A549 (cell line): ENCODE measurements around the gene CISTR. TPM values are rescaled to one million over a fixed set of nuclear protein-coding genes. Genes with fewer than 3 reads are reported as not detected.

Experiments
- ATAC-seq, 2 experiments: fragments of 200-7000 bp in 1 of 2; fragments of >200 bp in 1 of 2; cut with Nextera tagmentation in 1 of 2; cut with Tn5 transposase in 1 of 2; 3 replicates each; pipeline versions ENCODE4 v1.8.0 to v1.9.1; 2018 to 2020; ENCODE audit warnings: mild to moderate bottlenecking in 1 of 2, moderate library complexity in 1 of 2
- CTCF ChIA-PET: fragments of 300-600 bp; sonication (Branson Sonifier 250); formaldehyde crosslinking; extraction: SDS; loops from one replicate; lab custom pipeline; 2021; ENCODE audit warnings: antibody characterized with exemption, inconsistent platforms; lab: Yijun Ruan, JAX
- POLR2A ChIA-PET: fragments of 350-600 bp; formaldehyde crosslinking; extraction: SDS; loops from one replicate; lab custom pipeline; 2021; ENCODE audit warnings: antibody characterized with exemption, inconsistent platforms; lab: Yijun Ruan, JAX
- DNase-seq, 2 experiments: peaks; one replicate each; pipeline versions ENCODE4 v3.0.0 to v3.0.0-alpha.2; 2011 to 2016; ENCODE audit warnings: low read depth in 1 of 2, low spot score in 1 of 2
- FAIRE-seq: peaks from 2 replicates; lab custom pipeline; 2011; peaks lifted over from hg19 to GRCh38; lab: Jason Lieb, UNC
- H3K27ac ChIP-seq, 2 experiments: fragments of >200 bp; sonication (Bioruptor Twin); formaldehyde crosslinking; 3 replicates each; pipeline ENCODE4 v1.5.1; 2016 to 2017
- H3K4me1 ChIP-seq: fragments of >200 bp; sonication (Bioruptor Twin); formaldehyde crosslinking; 3 replicates; pipeline ENCODE4 v1.6.1; 2016
- H3K4me2 ChIP-seq: fragments of >200 bp; sonication (Bioruptor Twin); formaldehyde crosslinking; 3 replicates; pipeline ENCODE4 v1.6.1; 2016
- H3K4me3 ChIP-seq: fragments of >200 bp; sonication (Bioruptor Twin); formaldehyde crosslinking; 3 replicates; pipeline ENCODE4 v1.5.1; 2016
- H3K9me3 ChIP-seq: fragments of >200 bp; sonication (Bioruptor Twin); formaldehyde crosslinking; 3 replicates; pipeline ENCODE4 v1.6.1; 2016
- BHLHE40 ChIP-seq: IDR thresholded peaks from 2 replicates; pipeline ENCODE4 v1.6.1; 2012; ENCODE audit warnings: low read depth, low read length, inconsistent platforms
- CEBPB ChIP-seq, 2 experiments: fragments of >200 bp in 1 of 2; sonication (Bioruptor Twin) in 1 of 2; formaldehyde crosslinking in 1 of 2; IDR thresholded peaks; 2 replicates each; pipeline ENCODE4 v1.6.1; 2012 to 2016
- CTCF ChIP-seq: fragments of >200 bp; sonication (Bioruptor Twin); formaldehyde crosslinking; IDR thresholded peaks from 3 replicates; pipeline ENCODE4 v1.5.1; 2016
- ELK1 ChIP-seq: fragments of 150-350 bp; IDR thresholded peaks from 2 replicates; pipeline ENCODE4 v1.6.1; 2014; ENCODE audit warnings: low read depth, mild to moderate bottlenecking, low read length
- HDAC2 ChIP-seq: fragments of 200-600 bp; sonication (generic); IDR thresholded peaks from 2 replicates; pipeline ENCODE4 v1.6.1; 2016
- HES2 ChIP-seq: fragments of >200 bp; sonication (Bioruptor Twin); formaldehyde crosslinking; IDR thresholded peaks from 2 replicates; pipeline ENCODE4 v1.6.1; 2016
- HOXA7 ChIP-seq: fragments of 250-450 bp; sonication (Bioruptor Pico); IDR thresholded peaks from 2 replicates; pipeline ENCODE4 v1.5.0; 2020; ENCODE audit warnings: mild to moderate bottlenecking, moderate library complexity
- JUNB ChIP-seq: fragments of >200 bp; sonication (Bioruptor Twin); formaldehyde crosslinking; IDR thresholded peaks from 2 replicates; pipeline ENCODE4 v1.6.1; 2016
- MYC ChIP-seq: IDR thresholded peaks from 2 replicates; pipeline ENCODE4 v1.6.1; 2012; ENCODE audit warnings: mild to moderate bottlenecking, inconsistent platforms, low read length, improper control_type of control experiment, borderline replicate concordance
- NFE2L2 ChIP-seq: fragments of 150-350 bp; conservative IDR thresholded peaks from 2 replicates; pipeline ENCODE4 v1.6.1; 2014; ENCODE audit warnings: low read length
- POLR2A ChIP-seq: IDR thresholded peaks from 2 replicates; pipeline ENCODE4 v1.6.1; 2012; ENCODE audit warnings: mild to moderate bottlenecking, low read length
- REST ChIP-seq: fragments of 200-600 bp; sonication (generic); IDR thresholded peaks from 2 replicates; pipeline ENCODE4 v1.6.1; 2016; ENCODE audit warnings: antibody characterized with exemption, mild to moderate bottlenecking, moderate library complexity
- SREBF2 ChIP-seq: fragments of 450-650 bp; IDR thresholded peaks from 2 replicates; pipeline ENCODE4 v1.6.1; 2014; ENCODE audit warnings: mild to moderate bottlenecking, moderate library complexity
- USF2 ChIP-seq: fragments of 450-650 bp; IDR thresholded peaks from 2 replicates; pipeline ENCODE4 v1.6.1; 2014; ENCODE audit warnings: antibody characterized with exemption
- WGBS: methylation state at CpG from one replicate; pipeline ENCODE4 v1.1.6; 2017; ENCODE audit errors: missing lambda C conversion rate; 5-methylcytosine and 5-hydroxymethylcytosine counted together
- polyA plus RNA-seq, 4 experiments: library from polyadenylated mRNA; depleted of rRNA in 3 of 4; stranded (reverse); fragments of >200 nt; fragmentation: RNase III in 1 of 4; extraction: RNeasy Plus Mini Kit Qiagen cat#74134 plus additional on column Dnase treatment in 1 of 4; gene quantifications; 2 replicates in 3 of 4; 3 replicates in 1 of 4; pipeline ENCODE4 v1.2.3, GENCODE V29; 2011 to 2017

CISTR gene
- polyA plus RNA-seq, 2 of the 4 experiments (the other 2 are of a cell fraction), result not detected

- DNase-seq (no peak), FAIRE-seq (no peak), ATAC-seq (no peak)
- H3K4me3 ChIP-seq, result no peak overlapping the region
- no peak overlapping the region for H3K27ac ChIP-seq
- peaks cover 8% of the 10 kb centered on the region; the same call in 1 of the 3 replicates for H3K4me1 ChIP-seq
- no peak for TF ChIP-seq ELK1
- no peak for TF ChIP-seq POLR2A
- no peak for TF ChIP-seq CTCF
- no peak for TF ChIP-seq NFE2L2
- TF ChIP-seq MYC, result no peak
- TF ChIP-seq JUNB, result no peak
- no peak overlapping the region for H3K4me2 ChIP-seq
- H3K9me3 ChIP-seq, result no peaks in the 10 kb centered on the region
- ChIA-PET CTCF (interaction anchor here (0.6 to 1.3 kb wide), 7 partner anchors 9 to 429 kb away, joined by 3 to 6 read pairs (median 3); no protein-coding TSS in a partner anchor), POLR2A (interaction anchor here (0.5 kb wide), 1 partner anchor 210 kb away, joined by 4 read pairs; no protein-coding TSS in a partner anchor)
- WGBS, result 63% methylated on average over 2 of the region's 2 CpGs
Measured at GRCh38 chr12:53785161-53785560, 33.4 kb upstream of the CISTR start.

- DNase-seq (no peak), ATAC-seq (no peak), FAIRE-seq (no peak)
- TF ChIP-seq CEBPB (IDR thresholded peaks at IDR 0.05) (peak in 1 of 2 experiments; percentile 33; a peak in 1 of 4 replicates), SREBF2 (no peak), HES2 (no peak), HOXA7 (no peak)
- Histone ChIP-seq H3K27ac (no peak overlapping the region), H3K4me3 (no peak overlapping the region), H3K4me1 (no peaks in the 10 kb centered on the region), H3K9me3 (no peaks in the 10 kb centered on the region), H3K4me2 (no peak overlapping the region)
- ChIA-PET POLR2A (no interaction called here), CTCF (interaction anchor here (0.6 to 3.3 kb wide), 7 partner anchors 10 to 203 kb away, joined by 3 to 11 read pairs (median 6); partner anchors contain the start of gene HOXC10)
- 62% methylated on average over 8 of the region's 8 CpGs for WGBS
Measured at GRCh38 chr12:53782093-53782703, 30.4 kb upstream of the CISTR start.

- no peak for ATAC-seq
- ChIA-PET CTCF (interaction anchor here (0.6 to 3.3 kb wide), 5 partner anchors 11 to 204 kb away, joined by 3 to 11 read pairs (median 3); partner anchors contain the start of gene HOXC10), POLR2A (no interaction called here)
- 0 out of 3 replicates have a peak, but pooled peaks cover 2% of the 10 kb centered on the region for H3K4me1 ChIP-seq
- H3K4me3 ChIP-seq, result no peak overlapping the region
- H3K9me3 ChIP-seq, result no peaks in the 10 kb centered on the region
- no peak overlapping the region for H3K4me2 ChIP-seq
- 63% methylated on average over 5 of the region's 5 CpGs for WGBS
- FAIRE-seq, result no peak
- no peak for TF ChIP-seq HDAC2
- TF ChIP-seq BHLHE40, result no peak
- TF ChIP-seq REST, result no peak
- no peak for TF ChIP-seq USF2
- no peak for DNase-seq
- H3K27ac ChIP-seq, result no peak overlapping the region
Measured at GRCh38 chr12:53781228-53781801, 29.5 kb upstream of the CISTR start.
